ENCODE results near the gene PSMD10. TPM values are rescaled to one million over a fixed set of nuclear protein-coding genes. Genes with fewer than 3 reads are reported as not detected.
A peak's percentile ranks its signal among the peaks of the same experiment; 100 is the strongest.

Gene PSMD10
- polyA plus RNA-seq, 1 donor = 42.5 TPM

DNA sequence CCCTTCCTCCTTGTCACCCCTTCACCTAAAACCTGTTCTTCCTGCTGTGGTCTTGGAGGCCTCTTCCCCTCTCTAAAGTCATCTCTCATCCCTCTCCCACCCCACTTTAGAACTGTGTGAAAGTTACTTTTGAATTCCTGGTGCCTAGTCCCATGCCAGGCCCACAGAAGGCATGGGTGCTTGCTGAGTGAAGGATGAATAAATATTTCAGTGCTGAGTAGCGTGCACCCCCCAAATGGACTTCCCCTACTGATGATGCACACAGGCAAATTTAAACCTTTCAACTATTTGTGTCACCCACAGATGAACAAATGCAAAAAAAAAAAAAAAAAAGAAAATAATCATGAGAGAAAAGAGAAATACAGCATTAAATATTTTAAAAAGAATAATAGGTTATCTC lies 19.8 kb downstream of the PSMD10 start:
- no peak for DNase-seq

GRCh38 chrX:108070891-108071290 lies 20.5 kb downstream of the PSMD10 start:
- no peak for DNase-seq

- no peak for DNase-seq
These were observed 23.2 kb downstream of the PSMD10 start for GRCh38 chrX:108068121-108068520.

DNA sequence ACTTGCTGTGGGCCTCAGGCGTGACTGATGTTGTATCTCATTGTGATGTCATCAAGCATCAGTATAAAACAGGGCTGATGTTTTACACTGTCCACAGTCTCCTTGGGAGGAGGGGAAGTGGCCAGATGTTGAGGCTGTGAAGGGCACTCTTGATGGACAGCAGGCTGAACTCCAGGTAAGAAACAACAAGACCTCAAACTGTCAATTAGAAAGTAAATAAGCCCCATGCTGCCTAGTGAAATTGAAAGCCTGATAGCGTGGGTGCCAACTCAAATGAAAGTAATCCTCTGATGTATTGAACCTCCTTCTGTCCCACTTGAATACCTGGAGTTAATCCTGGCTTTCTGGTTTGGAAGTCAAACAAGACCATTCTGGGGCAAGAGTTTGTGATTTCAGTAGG lies 26.7 kb downstream of the PSMD10 start:
- no peak for DNase-seq

DNA sequence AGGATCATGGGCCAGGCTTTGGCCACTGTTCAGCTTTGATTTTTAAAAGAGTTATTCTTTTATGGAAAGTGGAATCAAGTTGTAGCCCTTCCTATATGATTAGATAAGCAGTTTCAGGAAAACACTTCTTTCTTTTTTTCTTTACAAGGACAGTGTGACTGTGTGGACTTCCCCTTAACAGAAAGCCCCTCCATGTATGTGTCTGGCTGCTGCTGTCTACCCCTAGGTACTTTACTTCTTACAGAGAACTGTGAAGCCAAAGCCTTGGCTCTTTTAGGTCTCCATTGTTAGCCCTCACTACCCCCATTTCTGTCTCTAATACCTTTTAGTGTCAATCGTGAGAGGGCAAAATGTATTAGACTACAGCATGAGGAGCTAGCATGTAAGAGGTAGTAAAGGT lies 27.3 kb downstream of the PSMD10 start:
- no peak for DNase-seq

GRCh38 chrX:108059801-108060200 lies 31.5 kb downstream of the PSMD10 start:
- no peak for DNase-seq

GRCh38 chrX:108055546-108055945 lies 35.8 kb downstream of the PSMD10 start:
- DNase-seq = no peak

- no peak for DNase-seq
These were observed 38.1 kb downstream of the PSMD10 start for GRCh38 chrX:108053218-108053617.

- DNase-seq = peak; percentile 34
These were observed 41.7 kb downstream of the PSMD10 start for GRCh38 chrX:108049649-108050048.

DNA sequence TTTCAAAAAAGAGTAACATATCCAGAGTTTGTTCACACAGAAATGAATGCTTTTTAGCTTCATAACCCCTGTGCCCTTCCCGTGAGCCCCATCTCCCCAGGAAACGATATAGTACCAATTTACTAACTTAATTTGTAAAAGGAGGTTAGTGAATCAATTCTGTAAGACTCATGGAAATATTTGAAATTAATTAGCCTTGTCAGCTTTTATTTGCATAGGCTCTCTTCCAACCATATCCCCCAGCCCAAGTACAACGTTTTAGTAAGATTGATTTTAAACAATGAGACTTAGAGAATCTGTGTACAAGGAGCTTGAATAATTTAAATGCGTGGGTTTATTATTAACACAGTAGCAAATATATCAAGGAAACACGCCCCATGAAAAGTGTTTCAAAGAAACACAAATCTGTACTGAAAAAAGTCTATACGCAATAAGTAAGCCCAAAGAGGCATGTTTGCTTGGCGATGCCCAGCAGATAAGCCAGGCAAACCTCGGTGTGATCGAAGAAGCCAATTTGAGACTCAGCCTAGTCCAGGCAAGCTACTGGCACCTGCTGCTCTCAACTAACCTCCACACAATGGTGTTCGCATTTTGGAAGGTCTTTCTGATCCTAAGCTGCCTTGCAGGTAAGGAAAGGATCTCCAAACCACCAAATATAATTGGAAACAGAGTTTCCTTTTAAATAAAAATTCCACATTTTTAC lies 46.6 kb downstream of the PSMD10 start, which contains the start of gene VSIG1:
TSS of gene VSIG1 (plus strand) at position 512 of the 703 bp plus-strand sequence. CDS start at position 578, 66 bp downstream.
- no peak for DNase-seq

DNA sequence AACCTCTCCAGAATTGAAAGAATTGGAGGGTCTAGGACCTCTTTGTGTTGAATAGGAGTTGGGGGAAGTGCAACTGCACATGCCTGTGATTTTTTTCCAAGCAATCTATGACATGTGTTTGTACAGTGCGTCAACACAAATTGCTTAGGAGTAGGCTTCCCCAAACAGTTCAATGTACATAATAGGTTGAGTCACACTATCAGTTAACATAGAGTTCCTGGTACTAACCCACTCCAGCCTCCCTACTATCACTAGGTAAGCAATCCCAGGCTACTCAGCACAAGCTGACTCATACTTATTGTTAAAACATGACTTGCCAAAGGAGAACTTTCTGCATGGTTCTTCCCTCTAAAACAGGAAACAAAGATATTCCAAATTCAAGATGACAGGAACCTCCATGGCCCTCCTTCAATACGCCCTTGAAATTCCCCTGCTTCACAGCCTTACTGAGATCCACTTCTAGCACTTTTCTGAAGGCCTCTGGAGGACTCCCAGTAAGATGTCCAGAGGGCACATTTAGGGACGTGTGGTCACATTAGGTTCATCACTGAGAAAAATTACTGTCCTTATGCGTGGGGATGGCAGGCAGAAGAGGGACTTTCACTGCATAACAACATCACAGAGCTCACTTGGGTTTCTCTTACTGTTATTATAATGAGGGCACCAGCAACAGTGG lies 54.9 kb downstream of the PSMD10 start:
- no peak for DNase-seq

DNA sequence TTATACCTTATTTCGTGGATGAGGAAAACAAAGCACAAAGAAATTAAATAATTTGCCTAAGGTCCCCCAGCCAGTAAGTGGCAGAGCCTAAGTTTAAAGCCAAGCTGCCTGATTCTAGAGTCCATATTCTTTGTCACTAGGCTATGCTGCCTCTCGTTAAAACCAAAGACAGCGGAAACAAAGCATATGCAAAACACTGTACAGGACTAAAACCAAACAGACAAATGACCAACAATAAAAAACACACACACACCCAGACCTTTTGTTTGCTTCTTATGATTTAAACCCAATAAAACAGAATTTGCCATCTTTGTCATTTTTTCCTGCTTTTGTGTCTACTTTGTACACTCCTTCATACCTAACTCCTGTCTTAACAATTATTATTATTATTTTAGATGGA lies 56.6 kb downstream of the PSMD10 start:
- no peak for DNase-seq

Other genes starting within 250 kb of the PSMD10 start
- gene TEX13B, start 109.2 kb downstream of the PSMD10 start, polyA plus RNA-seq (ENCODE audit: insufficient read length) = not detected
- 0.18 TPM for gene VSIG1, start 46.5 kb downstream of the PSMD10 start, polyA plus RNA-seq (ENCODE audit: insufficient read length)
- gene ATG4A, start 236 bp upstream of the PSMD10 start, polyA plus RNA-seq (ENCODE audit: insufficient read length) = 22.9 TPM